Kidney capillary endothelial cell (primary cell): Measurements from ENCODE around the gene KIAA1671.

Experiments used
- DNase-seq: peaks from one replicate; pipeline ENCODE4 v3.0.0-alpha.2; 2018; ENCODE audit warnings: low spot score

The KIAA1671 gene

DNA sequence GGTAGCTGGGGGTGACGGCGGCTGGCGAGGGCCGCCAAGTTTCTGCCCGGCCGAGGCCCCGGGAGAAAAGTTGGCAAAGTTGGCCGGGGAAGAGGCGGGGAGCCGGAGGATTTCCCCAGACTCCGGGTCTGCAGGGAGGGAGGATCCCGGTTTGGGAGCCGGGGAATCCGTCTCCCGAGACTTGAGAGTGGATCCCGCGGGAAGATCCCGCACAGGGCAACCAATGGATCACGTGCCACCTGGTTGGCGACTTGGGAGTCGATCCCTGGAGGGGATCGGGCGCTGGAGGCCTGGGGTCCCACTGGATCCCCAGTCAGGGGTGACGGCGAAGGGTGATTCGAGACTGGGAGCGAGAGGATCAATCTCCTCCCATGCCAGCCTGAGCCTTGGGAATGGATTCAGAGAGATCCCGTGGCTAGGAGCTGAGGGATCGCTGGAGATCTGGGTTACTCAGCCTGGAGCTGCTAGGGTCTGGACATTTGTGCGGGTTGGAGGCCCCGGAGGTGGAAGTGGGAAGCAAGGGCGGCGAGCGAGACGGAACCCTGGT, 394 bp downstream of the KIAA1671 start:
- no peak for DNase-seq

DNA sequence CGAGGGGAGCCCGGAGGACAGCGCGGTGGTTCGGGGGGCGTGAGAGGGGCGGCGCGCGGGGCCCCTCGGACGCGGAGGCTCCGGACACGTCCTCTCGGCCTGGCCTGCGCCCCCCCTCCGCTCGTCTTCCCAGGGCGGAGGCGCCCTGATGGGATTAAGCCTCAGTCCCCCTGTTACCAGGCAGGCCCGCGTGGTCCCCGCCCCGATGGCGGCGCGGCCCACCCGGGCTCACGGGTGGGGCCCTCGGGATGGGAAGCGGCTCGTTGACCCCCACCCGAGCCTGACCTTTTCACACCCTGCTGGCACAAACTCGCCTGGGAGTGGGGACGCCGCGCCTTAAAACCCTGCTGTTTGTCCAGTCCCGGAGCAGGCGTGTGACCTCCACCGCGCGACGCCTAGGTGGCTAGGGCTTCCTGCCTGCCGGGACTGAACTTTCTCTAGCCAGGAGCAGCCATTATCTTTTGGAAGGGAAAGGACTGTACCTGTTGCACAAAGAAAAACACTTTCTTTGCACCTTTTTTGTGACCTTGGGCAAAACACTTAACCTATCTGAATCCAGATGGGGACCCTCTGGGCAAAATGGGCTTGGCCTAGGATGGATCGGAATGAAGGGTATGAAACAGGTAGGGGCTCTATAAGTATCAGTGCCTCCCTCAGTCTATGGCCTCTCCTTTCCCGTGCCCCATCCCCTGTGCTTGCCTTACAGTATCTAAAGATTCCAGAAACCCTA, 1.0 kb downstream of the KIAA1671 start:
- no peak for DNase-seq

GRCh38 chr22:24954114-24954463, 1.6 kb downstream of the KIAA1671 start:
- no peak for DNase-seq

- DNase-seq = no peak
Measured at GRCh38 chr22:24954856-24955255, 2.3 kb downstream of the KIAA1671 start.

DNA sequence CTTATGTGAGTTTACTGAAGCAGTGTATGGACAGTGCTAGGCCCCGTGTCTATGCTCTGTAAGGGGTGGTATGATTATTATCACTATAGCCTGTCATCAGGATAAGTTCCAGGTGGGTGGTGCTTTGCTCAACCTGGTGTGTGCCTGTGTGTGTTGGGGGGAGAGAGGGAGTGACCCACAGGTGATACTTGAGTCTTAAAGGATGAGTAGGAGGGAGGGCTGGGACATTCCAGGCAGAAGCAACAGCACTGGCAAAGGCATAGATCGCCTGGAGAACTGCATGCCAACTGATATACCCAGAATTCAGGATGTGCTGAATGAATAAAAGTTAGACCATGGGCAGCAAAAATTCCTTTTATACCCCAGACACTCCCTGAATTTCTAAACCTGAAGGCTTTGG, 4.5 kb downstream of the KIAA1671 start:
- DNase-seq = no peak

- no peak for DNase-seq
Measured at GRCh38 chr22:24961217-24961844, 8.8 kb downstream of the KIAA1671 start.

DNA sequence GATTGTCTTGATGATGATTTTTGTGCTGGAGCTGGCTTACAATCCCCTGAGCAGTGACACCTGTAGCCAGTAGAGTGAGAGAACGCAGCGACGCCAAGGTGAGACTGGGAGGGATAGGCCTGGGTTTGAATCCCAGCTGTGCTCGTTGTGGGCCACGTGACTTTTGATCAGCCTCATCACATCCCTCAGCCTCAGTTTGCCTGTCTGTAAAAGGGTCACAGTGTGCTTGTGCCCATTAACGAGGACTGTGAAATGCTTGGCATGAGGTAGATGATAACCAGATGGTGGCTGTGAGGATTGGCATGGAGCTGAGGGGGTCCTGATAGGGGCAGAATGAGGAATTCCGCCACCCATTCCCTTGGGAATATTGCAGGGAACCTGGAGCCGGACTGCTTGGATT, 9.6 kb downstream of the KIAA1671 start:
- DNase-seq = no peak

DNA sequence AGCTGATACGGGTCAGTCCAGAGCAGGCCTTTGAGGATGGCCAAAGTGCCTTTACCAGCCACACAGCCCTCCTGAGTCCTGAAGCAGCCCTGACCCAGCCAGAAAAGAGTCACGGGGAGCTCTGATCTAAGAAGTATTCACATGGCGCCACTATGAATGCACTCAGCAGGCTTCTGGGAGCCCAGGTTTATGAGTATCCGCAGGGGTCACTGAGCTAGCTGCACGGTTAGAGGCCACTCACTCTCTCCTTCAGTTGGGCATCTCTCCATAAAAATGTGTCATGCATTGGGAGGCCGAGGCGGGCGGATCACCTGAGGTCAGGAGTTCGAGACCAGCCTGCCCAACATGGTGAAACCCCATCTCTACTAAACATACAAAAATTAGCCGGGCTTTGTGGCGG, 10.3 kb downstream of the KIAA1671 start:
- DNase-seq = no peak

GRCh38 chr22:24964441-24964840, 11.9 kb downstream of the KIAA1671 start:
- no peak for DNase-seq

GRCh38 chr22:24965822-24966626, 13.5 kb downstream of the KIAA1671 start:
- DNase-seq = no peak

DNA sequence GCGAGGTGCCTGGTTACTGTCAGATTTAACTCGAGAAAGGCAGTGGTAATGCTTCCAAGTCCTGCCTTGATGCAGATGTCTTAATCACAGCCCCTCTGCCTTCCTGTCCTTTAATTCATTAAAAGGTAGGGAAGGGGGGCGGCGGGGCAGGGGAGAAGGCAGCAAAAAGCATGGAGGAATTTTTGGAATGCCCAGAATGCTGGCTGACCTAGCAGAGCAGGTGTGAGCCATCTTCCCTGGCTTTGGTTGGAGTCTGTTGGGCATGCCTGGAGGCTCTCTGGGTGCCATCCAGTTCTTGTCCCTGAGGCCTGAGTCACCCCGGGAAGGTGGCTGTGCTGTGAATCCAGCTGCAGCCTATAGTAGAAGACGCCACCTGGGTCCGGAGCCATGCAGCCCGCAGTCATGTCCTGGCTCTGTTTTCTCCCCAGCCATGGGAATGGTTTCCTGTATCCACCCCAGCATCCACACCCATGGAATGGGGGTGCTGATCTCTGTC, 15.6 kb downstream of the KIAA1671 start:
- no peak for DNase-seq

DNA sequence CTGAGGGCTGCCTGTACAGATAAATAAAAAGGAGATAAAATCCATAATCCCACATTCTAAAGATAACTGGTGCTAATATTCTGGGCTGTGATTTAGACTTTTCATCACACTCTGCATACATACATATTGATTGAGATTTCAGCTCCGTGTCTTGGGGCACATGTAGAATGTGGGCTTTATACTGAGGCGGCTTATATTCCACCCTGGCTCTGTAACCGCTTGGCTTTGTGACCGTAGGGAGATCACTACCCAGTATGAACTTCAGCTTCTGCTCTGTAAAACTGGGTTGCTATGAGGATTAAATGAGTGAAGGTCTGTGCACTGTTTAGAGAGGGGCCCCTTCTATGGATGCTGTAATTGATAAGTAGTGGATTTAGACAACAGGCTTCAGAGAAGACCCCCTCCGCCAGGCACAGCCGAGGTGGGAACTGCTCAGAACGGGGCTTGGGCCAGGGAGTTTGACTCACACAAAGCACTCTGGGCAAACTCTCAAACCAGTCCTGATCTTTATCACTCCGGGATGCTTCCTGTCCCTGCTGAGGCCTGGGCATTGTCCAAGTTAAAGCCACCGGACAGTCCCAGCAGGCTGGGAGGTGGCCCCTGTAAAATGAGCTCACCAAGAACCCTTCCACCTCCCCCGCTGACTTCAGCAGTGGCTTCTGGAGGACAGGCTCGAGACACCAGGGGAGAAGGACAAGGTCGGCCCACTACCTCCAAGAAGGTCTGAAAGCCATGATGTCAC, 17.2 kb downstream of the KIAA1671 start:
- peak; percentile 85 for DNase-seq

DNA sequence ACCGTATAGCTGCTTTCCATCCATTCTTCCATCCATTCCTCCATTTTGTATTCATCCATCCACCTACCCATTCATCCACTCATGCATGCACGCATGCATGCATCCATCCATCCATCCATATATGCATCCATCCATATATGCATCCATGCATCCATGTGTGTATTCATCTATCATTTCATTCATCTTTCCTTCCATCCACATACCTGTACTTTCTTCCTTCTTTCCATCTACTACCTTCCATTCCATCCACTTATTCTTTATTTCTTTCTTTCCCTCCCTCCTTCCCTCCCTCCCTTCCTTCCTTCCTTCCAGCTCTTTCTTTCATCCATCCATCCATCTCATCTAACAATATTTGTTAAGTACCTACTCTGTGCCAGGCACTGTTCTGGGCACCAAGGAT, 19.9 kb downstream of the KIAA1671 start:
- no peak for DNase-seq

GRCh38 chr22:24973872-24974271, 21.4 kb downstream of the KIAA1671 start:
- no peak for DNase-seq

- no peak for DNase-seq
Measured at GRCh38 chr22:24975125-24975640, 22.7 kb downstream of the KIAA1671 start.

DNA sequence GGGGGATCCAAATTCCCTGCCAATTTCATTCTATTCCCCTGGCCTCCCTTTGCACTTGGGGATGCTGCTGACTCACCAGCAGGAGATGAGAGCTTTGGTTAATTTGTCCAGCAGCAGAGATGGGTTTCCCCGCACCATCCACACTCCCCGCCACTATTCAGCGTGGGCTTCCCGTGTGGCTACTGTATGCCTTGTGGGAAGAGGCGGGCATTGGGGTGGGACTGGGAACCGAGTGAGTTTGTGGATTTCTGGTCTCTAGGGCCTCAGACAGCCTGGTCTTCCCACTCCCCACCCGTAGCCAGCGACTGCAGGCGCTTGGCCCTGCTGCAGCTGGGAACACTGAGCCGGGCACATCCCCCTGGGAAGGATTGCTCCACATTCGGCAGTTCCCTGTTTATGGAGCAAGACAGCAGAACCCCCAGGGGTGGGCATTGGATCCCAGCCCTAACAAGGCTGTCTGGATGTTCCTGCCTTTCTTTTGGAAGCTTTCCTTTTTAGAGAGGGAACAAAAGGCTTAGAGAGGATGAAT, 23.4 kb downstream of the KIAA1671 start:
- no peak for DNase-seq

DNA sequence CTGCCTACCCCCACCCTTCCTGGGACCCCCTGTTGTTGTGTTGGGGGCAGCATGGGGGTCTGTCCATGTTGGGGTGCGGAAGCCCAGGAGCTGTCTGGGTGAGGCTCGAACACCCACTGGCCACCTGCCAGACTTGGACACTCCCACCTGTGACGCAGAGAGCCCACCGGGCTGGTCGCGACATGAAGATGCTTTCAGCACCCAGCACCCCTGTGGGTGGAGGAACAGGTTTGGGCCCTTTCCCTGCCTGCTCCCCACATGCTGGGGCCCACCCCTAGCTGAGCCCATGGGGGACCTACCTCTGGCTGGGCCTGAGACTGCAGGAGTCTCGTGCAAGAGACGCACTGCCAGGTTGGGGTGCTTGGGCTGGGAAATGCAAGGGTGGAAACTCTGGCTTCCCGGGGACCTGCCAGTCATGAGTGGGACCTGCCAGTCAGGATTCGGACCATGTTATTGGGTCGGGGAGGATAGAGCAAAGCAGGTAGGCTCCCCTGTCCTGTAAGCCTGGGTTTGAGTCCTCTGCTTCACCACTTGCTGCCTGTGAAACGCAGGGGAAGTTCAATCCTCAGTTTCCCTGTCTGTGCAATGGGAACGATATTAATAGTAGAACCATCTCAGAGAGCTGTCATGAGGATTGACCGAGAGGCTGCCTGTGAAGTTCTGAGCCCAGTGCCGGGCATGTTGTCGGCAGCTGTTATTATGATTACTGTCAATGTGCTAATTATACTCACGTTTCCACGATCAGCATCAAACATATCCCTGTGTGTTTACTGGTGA, 24.1 kb downstream of the KIAA1671 start:
- no peak for DNase-seq

GRCh38 chr22:24977370-24978221, 25.1 kb downstream of the KIAA1671 start:
- no peak for DNase-seq

- DNase-seq = no peak
Measured at GRCh38 chr22:24978308-24978707, 25.8 kb downstream of the KIAA1671 start.

DNA sequence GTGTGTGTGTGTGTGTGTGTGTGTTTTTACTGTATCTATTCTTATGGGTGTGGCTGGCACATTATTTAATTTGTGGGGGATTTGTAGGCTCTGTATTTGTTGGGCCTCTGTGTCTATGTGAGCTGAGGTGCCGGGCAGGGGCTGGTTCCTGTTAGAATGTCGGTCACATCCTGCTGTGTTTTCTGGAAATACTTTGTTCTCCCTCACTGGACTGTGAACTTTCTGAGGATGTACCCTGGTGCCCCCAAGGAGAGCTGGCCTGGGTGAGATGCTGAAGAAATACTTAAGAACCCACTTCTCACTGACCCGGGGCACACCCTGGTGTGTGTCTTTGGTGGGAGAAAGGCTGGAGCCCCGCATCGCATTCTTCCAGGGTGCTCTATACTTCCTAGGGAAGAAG, 28.6 kb downstream of the KIAA1671 start:
- no peak for DNase-seq
